Mucosa of gallbladder (tissue), 1 donor: ENCODE data around the gene KRTAP5-1. TPM values are rescaled to one million over a fixed set of nuclear protein-coding genes. Genes with fewer than 3 reads are reported as not detected.

Source experiments
- DNase-seq: peaks from one replicate; pipeline ENCODE4 v3.0.0-alpha.2; 2020; ENCODE audit warnings: low spot score
- total RNA-seq: library from RNA; stranded (reverse); gene quantifications from one replicate; pipeline ENCODE4 v1.2.1, GENCODE V29; 2021
- donor health status: DM: no; HTN: no; CAD: no.

The KRTAP5-1 gene
- total RNA-seq, 1 donor from 2014 or later = not detected

GRCh38 chr11:1545432-1545831 is 39.7 kb downstream of the KRTAP5-1 start:
- no peak for DNase-seq

GRCh38 chr11:1544536-1544935 is 40.5 kb downstream of the KRTAP5-1 start:
- no peak for DNase-seq

- DNase-seq = no peak
Measured at GRCh38 chr11:1543606-1544263, 41.3 kb downstream of the KRTAP5-1 start.

GRCh38 chr11:1542267-1542666 is 42.8 kb downstream of the KRTAP5-1 start:
- DNase-seq = no peak

GRCh38 chr11:1541474-1542204 is 43.4 kb downstream of the KRTAP5-1 start:
- DNase-seq = no peak

GRCh38 chr11:1540074-1540473 is 45.0 kb downstream of the KRTAP5-1 start:
- no peak for DNase-seq

GRCh38 chr11:1538153-1538552 is 46.9 kb downstream of the KRTAP5-1 start:
- DNase-seq = no peak

GRCh38 chr11:1536065-1536843 is 48.8 kb downstream of the KRTAP5-1 start:
- no peak for DNase-seq

- DNase-seq = no peak
Measured at GRCh38 chr11:1534682-1535081, 50.4 kb downstream of the KRTAP5-1 start.

Other genes with a start within 250 kb of the KRTAP5-1 start
- gene BRSK2, start 195.3 kb downstream of the KRTAP5-1 start, total RNA-seq = 3.3 TPM
- gene MOB2, start 98.5 kb downstream of the KRTAP5-1 start, total RNA-seq = 73.4 TPM
- 35.6 TPM for gene DUSP8, start 13.0 kb downstream of the KRTAP5-1 start, total RNA-seq
- gene KRTAP5-2, start 13.0 kb upstream of the KRTAP5-1 start, total RNA-seq = 0.26 TPM
- gene KRTAP5-3, start 23.2 kb upstream of the KRTAP5-1 start, total RNA-seq = not detected
- gene KRTAP5-4, start 36.9 kb upstream of the KRTAP5-1 start, total RNA-seq = not detected
- 1.6 TPM for gene KRTAP5-5, start 44.5 kb upstream of the KRTAP5-1 start, total RNA-seq
- gene KRTAP5-6, start 111.9 kb upstream of the KRTAP5-1 start, total RNA-seq = not detected
- gene IFITM10, start 165.3 kb upstream of the KRTAP5-1 start, total RNA-seq = 13.9 TPM
- 2,163 TPM for gene CTSD, start 178.6 kb upstream of the KRTAP5-1 start, total RNA-seq
- 218 TPM for gene SYT8, start 249.7 kb upstream of the KRTAP5-1 start, total RNA-seq